HG03066 (cell line): ENCODE results near the gene SOX12.
"Not testable (repeated sequence)": the region's sequence is repeated elsewhere in the genome, so short reads cannot be mapped to it uniquely, and the experiment has no call there.

ENCODE experiments used
- ATAC-seq: cut with Tn5 transposase; IDR thresholded peaks from one replicate; pipeline ENCODE4 v1.9.1; 2021; ENCODE audit warnings: low read depth; ENCODE audit not compliant: unreplicated experiment

Gene SOX12

GRCh38 chr20:328027-328974 is 2.9 kb downstream of the SOX12 start:
- ATAC-seq, result no peak

GRCh38 chr20:328975-329695 is 3.8 kb downstream of the SOX12 start:
- no peak for ATAC-seq

GRCh38 chr20:329851-330232 is 4.5 kb downstream of the SOX12 start:
- no peak for ATAC-seq

- ATAC-seq, result no peak
Observed at GRCh38 chr20:330233-331149, 5.1 kb downstream of the SOX12 start.

- ATAC-seq, result no peak
Observed at GRCh38 chr20:334578-334977, 9.2 kb downstream of the SOX12 start.

- ATAC-seq, result not testable (repeated sequence)
Observed at GRCh38 chr20:336040-336439, 10.7 kb downstream of the SOX12 start.

- ATAC-seq, result no peak
Observed at GRCh38 chr20:341682-342081, 16.3 kb downstream of the SOX12 start.

- no peak for ATAC-seq
Observed at GRCh38 chr20:343107-343506, 17.8 kb downstream of the SOX12 start.

GRCh38 chr20:346033-346639 is 20.8 kb downstream of the SOX12 start:
- ATAC-seq, result no peak

GRCh38 chr20:346640-347316 is 21.4 kb downstream of the SOX12 start, which contains the start of gene NRSN2:
Gene NRSN2, plus strand, starts transcription at chr20:347111. Its CDS starts 2,533 bp downstream, at chr20:349644.
- no peak for ATAC-seq

- ATAC-seq, result no peak
Observed at GRCh38 chr20:347317-347639, 21.9 kb downstream of the SOX12 start.

- ATAC-seq, result peak; percentile 79
Observed at GRCh38 chr20:347640-348484, 22.5 kb downstream of the SOX12 start.

- ATAC-seq, result no peak
Observed at GRCh38 chr20:348972-349841, 23.9 kb downstream of the SOX12 start.

- no peak for ATAC-seq
Observed at GRCh38 chr20:353166-353565, 27.8 kb downstream of the SOX12 start.

GRCh38 chr20:354298-354977 is 29.1 kb downstream of the SOX12 start:
- ATAC-seq, result peak; percentile 94

- ATAC-seq, result not testable (repeated sequence)
Observed at GRCh38 chr20:356154-356553, 30.8 kb downstream of the SOX12 start.

GRCh38 chr20:356745-357144 is 31.4 kb downstream of the SOX12 start:
- no peak for ATAC-seq
